ENCODE data around the gene CDK14. TPM values are rescaled to one million over a fixed set of nuclear protein-coding genes. Genes with fewer than 3 reads are reported as not detected.

CDK14 gene
- total and polyA plus RNA-seq, 2 donors (not counting 1 experiment from before 2014, with no cell fraction given) = 42.1 to 167 TPM

DNA sequence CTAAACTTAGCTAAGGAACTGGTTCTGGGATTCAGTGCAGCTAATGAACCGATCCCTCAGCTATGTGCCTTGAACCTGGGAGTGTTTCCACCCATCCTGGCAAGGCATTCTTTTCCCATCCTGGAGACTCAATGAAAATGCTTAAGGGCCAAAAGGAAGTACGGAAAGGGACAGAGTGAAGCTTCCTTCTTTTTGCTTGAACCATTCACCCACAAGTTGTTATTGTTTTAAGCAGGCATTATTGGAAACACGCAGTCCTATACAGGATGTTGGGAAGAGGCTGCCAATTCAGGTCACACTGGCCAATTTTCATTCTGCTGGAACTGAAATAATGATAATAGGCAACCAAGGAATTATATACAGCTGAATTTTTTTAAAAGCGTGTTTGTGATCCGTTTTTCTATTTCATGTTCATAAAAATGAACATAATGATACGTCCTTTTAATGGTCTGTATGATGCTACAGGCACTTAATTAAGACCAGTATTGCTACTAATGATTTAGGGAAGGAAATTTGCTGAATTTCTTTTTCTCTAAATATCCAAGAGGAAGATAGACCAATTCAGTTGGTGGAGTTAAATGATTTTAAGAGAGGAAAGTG lies 610.3 kb downstream of the CDK14 start:
- Histone ChIP-seq H3K4me3 (ENCODE audit: control extremely low read depth in 1 of 5, extremely low read depth in 1 of 5, insufficient read depth in 1 of 5, low read depth in 2 of 5, low read length in 4 of 5) (no peak overlapping the region), H4K20me1 (ENCODE audit: control insufficient read depth, insufficient read depth, low read length, poor library complexity, severe bottlenecking) (no peaks in the 10 kb centered on the region), H3K79me2 (ENCODE audit: control insufficient read depth, insufficient read depth, low read length) (no peaks in the 10 kb centered on the region), H3K36me3 (replicated peaks in 1 of 2; ENCODE audit: control extremely low read depth in 1 of 2, control insufficient read depth in 1 of 2, extremely low read depth in 1 of 2, insufficient read depth in 2 of 2, low read length in 1 of 2) (peaks cover 2 to 25% of the 10 kb centered on the region in 2 experiments), H3K4me1 (ENCODE audit: control insufficient read depth in 2 of 2, insufficient read depth in 2 of 2, low read length in 2 of 2) (no peaks in the 10 kb centered on the region), H3K27me3 (replicated peaks in 1 of 4; ENCODE audit: control extremely low read depth in 1 of 4, control insufficient read depth in 3 of 4, insufficient read depth in 4 of 4, low read length in 3 of 4) (no peaks in the 10 kb centered on the region), H3K27ac (ENCODE audit: low read length in 2 of 2) (no peak overlapping the region), H3K4me2 (replicated peaks; ENCODE audit: low read depth, low read length, poor library complexity, severe bottlenecking) (no peak overlapping the region), H2AFZ (ENCODE audit: insufficient read depth, low read depth, low read length, poor library complexity, severe bottlenecking) (no peak overlapping the region), H3K9ac (ENCODE audit: low read length) (no peak overlapping the region), H3K9me3 (ENCODE audit: control extremely low read depth in 1 of 3, control insufficient read depth in 2 of 3, insufficient read depth in 1 of 3, low read length in 2 of 3) (no peaks in the 10 kb centered on the region)
- H3K9me3 Mint-ChIP-seq (ENCODE audit: insufficient read depth) = no peaks in the 10 kb centered on the region
- POLR2A ChIA-PET = no interaction called here
- no peak for DNase-seq
- H3K4me1 Mint-ChIP-seq = peaks cover 5% of the 10 kb centered on the region
- no peak overlapping the region for H3K4me3 Mint-ChIP-seq
- TF ChIP-seq CTCF (IDR thresholded peaks at IDR 0.05) = no peak
- no peak for ATAC-seq (ENCODE audit: low read depth)
- CTCF ChIA-PET = no interaction called here
- H3K27me3 Mint-ChIP-seq = no peaks in the 10 kb centered on the region
- WGBS (ENCODE audit: insufficient coverage) = 80% methylated on average over 1 of the region's 6 CpGs
- H3K27ac Mint-ChIP-seq = no peak overlapping the region
- intact Hi-C loops (cut with micrococcal nuclease) = no loop called here

GRCh38 chr7:91212582-91212981 lies 616.5 kb downstream of the CDK14 start:
- H3K4me2 ChIP-seq (replicated peaks; ENCODE audit: low read depth, low read length, poor library complexity, severe bottlenecking) = no peak overlapping the region
- no peak overlapping the region for H3K4me3 ChIP-seq (ENCODE audit: control extremely low read depth in 1 of 5, extremely low read depth in 1 of 5, insufficient read depth in 1 of 5, low read depth in 2 of 5, low read length in 4 of 5)
- no peaks in the 10 kb centered on the region for H3K79me2 ChIP-seq (ENCODE audit: control insufficient read depth, insufficient read depth, low read length)
- H3K27me3 ChIP-seq (replicated peaks in 1 of 4; ENCODE audit: control extremely low read depth in 1 of 4, control insufficient read depth in 3 of 4, insufficient read depth in 4 of 4, low read length in 3 of 4) = no peaks in the 10 kb centered on the region
- H3K27ac ChIP-seq (ENCODE audit: low read length in 2 of 2) = no peak overlapping the region
- no peaks in the 10 kb centered on the region for H3K4me1 ChIP-seq (ENCODE audit: control insufficient read depth in 2 of 2, insufficient read depth in 2 of 2, low read length in 2 of 2)
- POLR2A ChIA-PET = no interaction called here
- no peak overlapping the region for H3K4me3 Mint-ChIP-seq
- no peaks in the 10 kb centered on the region for H4K20me1 ChIP-seq (ENCODE audit: control insufficient read depth, insufficient read depth, low read length, poor library complexity, severe bottlenecking)
- WGBS (ENCODE audit: insufficient coverage) = 100% methylated on average over 7 of the region's 7 CpGs
- H3K36me3 ChIP-seq (replicated peaks in 1 of 2; ENCODE audit: control extremely low read depth in 1 of 2, control insufficient read depth in 1 of 2, extremely low read depth in 1 of 2, insufficient read depth in 2 of 2, low read length in 1 of 2) = peaks cover 0 to 16% of the 10 kb centered on the region in 2 experiments
- H3K9me3 ChIP-seq (ENCODE audit: control extremely low read depth in 1 of 3, control insufficient read depth in 2 of 3, insufficient read depth in 1 of 3, low read length in 2 of 3) = peaks cover 0 to 5% (median 0%) of the 10 kb centered on the region in 3 donors
- H2AFZ ChIP-seq (ENCODE audit: insufficient read depth, low read depth, low read length, poor library complexity, severe bottlenecking) = no peak overlapping the region
- DNase-seq (no peak), ATAC-seq (ENCODE audit: low read depth) (no peak)
- no peak overlapping the region for H3K27ac Mint-ChIP-seq
- no peaks in the 10 kb centered on the region for H3K4me1 Mint-ChIP-seq
- H3K27me3 Mint-ChIP-seq = no peaks in the 10 kb centered on the region
- peaks cover 3% of the 10 kb centered on the region for H3K9me3 Mint-ChIP-seq (ENCODE audit: insufficient read depth)
- H3K9ac ChIP-seq (ENCODE audit: low read length) = no peak overlapping the region
- TF ChIP-seq EZH2 (IDR thresholded peaks at IDR 0.05; ENCODE audit: borderline replicate concordance, insufficient read depth, low read depth, low read length, poor library complexity, severe bottlenecking) (no peak), CTCF (IDR thresholded peaks at IDR 0.05) (no peak)
- CTCF ChIA-PET = no interaction called here
- intact Hi-C loops (cut with micrococcal nuclease) = no loop called here
